Neural progenitor cell (in vitro differentiated cells): ENCODE results near the gene ZNF277.

Source experiments
- CTCF ChIP-seq: fragments of 200-600 bp; sonication (generic); IDR thresholded peaks from 2 replicates; pipeline ENCODE4 v1.5.1; 2017; ENCODE audit warnings: antibody characterized with exemption, mild to moderate bottlenecking
- EZH2 ChIP-seq: fragments of 200-600 bp; sonication (generic); IDR thresholded peaks from 2 replicates; pipeline ENCODE4 v1.6.1; 2017; ENCODE audit warnings: antibody characterized with exemption, mild to moderate bottlenecking, moderate library complexity
- EZH2phosphoT487 ChIP-seq: fragments of 200-600 bp; sonication (generic); IDR thresholded peaks from 2 replicates; pipeline ENCODE4 v1.6.1; 2017; ENCODE audit warnings: antibody characterized with exemption

- TF ChIP-seq EZH2phosphoT487, result no peak
- TF ChIP-seq CTCF, result no peak
- TF ChIP-seq EZH2, result no peak
Observed at GRCh38 chr7:112327566-112327965, 121.1 kb downstream of the ZNF277 start.
